Liver (tissue), 9 donors: ENCODE measurements around the gene CBL. TPM values are rescaled to one million over a fixed set of nuclear protein-coding genes. Genes with fewer than 3 reads are reported as not detected.

Experiments
- DNase-seq: peaks from one replicate; pipeline ENCODE4 v3.0.0-alpha.2; 2017; ENCODE audit warnings: low spot score
- H3K27ac ChIP-seq, 2 donors: one replicate each; pipeline ENCODE4 v1.7.0; 2013; ENCODE audit warnings: inconsistent platforms in 2 of 2, low read length in 2 of 2, control low read depth in 1 of 2, low read depth in 1 of 2, mild to moderate bottlenecking in 1 of 2
- H3K27me3 ChIP-seq, 4 donors: one replicate each; pipeline versions ENCODE4 v1.6.1 to v1.7.0; 2013; ENCODE audit warnings: low read length in 3 of 4, inconsistent platforms in 1 of 4, mild to moderate bottlenecking in 1 of 4, moderate library complexity in 1 of 4; ENCODE audit not compliant: control insufficient read depth in 4 of 4, insufficient read depth in 4 of 4
- H3K36me3 ChIP-seq, 4 donors: one replicate each; pipeline versions ENCODE4 v1.6.1 to v1.7.0; 2013; ENCODE audit warnings: low read length in 3 of 4, mild to moderate bottlenecking in 3 of 4, low read depth in 1 of 4, moderate library complexity in 1 of 4; ENCODE audit not compliant: control insufficient read depth in 4 of 4, insufficient read depth in 3 of 4
- H3K4me1 ChIP-seq, 4 donors: one replicate each; pipeline versions ENCODE4 v1.6.1 to v1.7.0; 2013; ENCODE audit warnings: low read length in 3 of 4, mild to moderate bottlenecking in 3 of 4, moderate library complexity in 1 of 4; ENCODE audit not compliant: control insufficient read depth in 4 of 4, insufficient read depth in 4 of 4
- H3K4me3 ChIP-seq, 3 donors: one replicate each; pipeline versions ENCODE4 v1.6.1 to v1.7.0; 2013; ENCODE audit warnings: low read length in 3 of 3, control low read depth in 1 of 3, low read depth in 1 of 3, mild to moderate bottlenecking in 1 of 3
- H3K9ac ChIP-seq, 2 donors: one replicate each; pipeline ENCODE4 v1.7.0; 2013; ENCODE audit warnings: low read length in 2 of 2, mild to moderate bottlenecking in 2 of 2, moderate library complexity in 2 of 2, control low read depth in 1 of 2, low read depth in 1 of 2
- H3K9me3 ChIP-seq, 4 donors: one replicate each; pipeline versions ENCODE4 v1.6.1 to v1.7.0; 2013; ENCODE audit warnings: low read length in 3 of 4; ENCODE audit not compliant: control insufficient read depth in 4 of 4
- CTCF ChIP-seq: fragments of 150-350 bp; IDR thresholded peaks from 2 replicates; pipeline ENCODE4 v1.5.1; 2017; ENCODE audit warnings: improper control_type of control experiment, low read depth, low read length; ENCODE audit not compliant: missing input control
- EGR1 ChIP-seq, 2 donors: IDR thresholded peaks; 2 replicates each; pipeline ENCODE4 v1.6.1; 2016 to 2018; ENCODE audit warnings: antibody characterized with exemption in 2 of 2, low read depth in 2 of 2
- FOXA1 ChIP-seq: IDR thresholded peaks from 2 replicates; pipeline ENCODE4 v1.6.1; 2016; ENCODE audit warnings: antibody characterized with exemption
- GABPA ChIP-seq, 2 donors: IDR thresholded peaks in 1 of 2; conservative IDR thresholded peaks in 1 of 2; 2 replicates each; pipeline ENCODE4 v1.6.1; 2016; ENCODE audit warnings: antibody characterized with exemption in 2 of 2, mild to moderate bottlenecking in 1 of 2, moderate library complexity in 1 of 2
- HNF4A ChIP-seq, 2 donors: conservative IDR thresholded peaks; 2 replicates each; pipeline ENCODE4 v1.6.1; 2016; ENCODE audit warnings: antibody characterized with exemption in 2 of 2, mild to moderate bottlenecking in 2 of 2
- HNF4G ChIP-seq: IDR thresholded peaks from 2 replicates; pipeline ENCODE4 v1.6.1; 2016; ENCODE audit warnings: antibody characterized with exemption
- JUND ChIP-seq, 2 donors: IDR thresholded peaks; 2 replicates each; pipeline ENCODE4 v1.6.1; 2016; ENCODE audit warnings: antibody characterized with exemption in 2 of 2
- MAX ChIP-seq: IDR thresholded peaks from 2 replicates; pipeline ENCODE4 v1.6.1; 2016; ENCODE audit warnings: antibody characterized with exemption
- NR2F2 ChIP-seq: IDR thresholded peaks from 2 replicates; pipeline ENCODE4 v1.6.1; 2016; ENCODE audit warnings: antibody characterized with exemption
- RAD21 ChIP-seq, 2 donors: IDR thresholded peaks; 2 replicates each; pipeline ENCODE4 v1.6.1; 2016; ENCODE audit warnings: antibody characterized with exemption in 2 of 2, mild to moderate bottlenecking in 2 of 2
- RXRA ChIP-seq, 2 donors: IDR thresholded peaks; 2 replicates each; pipeline ENCODE4 v1.6.1; 2017 to 2018; ENCODE audit warnings: antibody characterized with exemption in 2 of 2, mild to moderate bottlenecking in 1 of 2
- SP1 ChIP-seq: IDR thresholded peaks from 2 replicates; pipeline ENCODE4 v1.6.1; 2018; ENCODE audit warnings: antibody characterized with exemption, mild to moderate bottlenecking
- TAF1 ChIP-seq: conservative IDR thresholded peaks from 2 replicates; pipeline ENCODE4 v1.6.1; 2016; ENCODE audit warnings: antibody characterized with exemption, mild to moderate bottlenecking
- WGBS: extraction: QIAGEN DNeasy Blood & Tissue Kit; methylation state at CpG from one replicate; pipeline ENCODE4 v1.1.7; 2013; 5-methylcytosine and 5-hydroxymethylcytosine counted together
- polyA plus RNA-seq, 2 donors: library from polyadenylated mRNA; stranded (reverse) in 1 of 2; unstranded in 1 of 2; fragments of 200-250 nt in 1 of 2; fragments of >200 nt in 1 of 2; fragmentation: Nextera tagmentation in 1 of 2; extraction: Ambion mirVana in 1 of 2; gene quantifications; one replicate each; pipeline versions ENCODE4 v1.2.1 to v1.2.3, GENCODE V29; 2013 to 2015
- total RNA-seq, 2 donors: library from RNA; depleted of rRNA; stranded (reverse); fragments of >200 nt; gene quantifications; one replicate each; pipeline ENCODE4 v1.2.3, GENCODE V29; 2014
- TF ChIP-seq, protein P1 (sequence below): IDR thresholded peaks from 2 replicates; pipeline ENCODE4 v1.6.1; 2016; ENCODE audit warnings: antibody characterized with exemption, mild to moderate bottlenecking
- donor health status: healthy.
- donor health status: healthy.
- donor health status: healthy.
- donor health status: healthy.
- donor health status: healthy.

The CBL gene
- total and polyA plus RNA-seq, 4 donors: 1.6 to 5.5 (median 3.5) TPM

- TF ChIP-seq, protein P1, sequence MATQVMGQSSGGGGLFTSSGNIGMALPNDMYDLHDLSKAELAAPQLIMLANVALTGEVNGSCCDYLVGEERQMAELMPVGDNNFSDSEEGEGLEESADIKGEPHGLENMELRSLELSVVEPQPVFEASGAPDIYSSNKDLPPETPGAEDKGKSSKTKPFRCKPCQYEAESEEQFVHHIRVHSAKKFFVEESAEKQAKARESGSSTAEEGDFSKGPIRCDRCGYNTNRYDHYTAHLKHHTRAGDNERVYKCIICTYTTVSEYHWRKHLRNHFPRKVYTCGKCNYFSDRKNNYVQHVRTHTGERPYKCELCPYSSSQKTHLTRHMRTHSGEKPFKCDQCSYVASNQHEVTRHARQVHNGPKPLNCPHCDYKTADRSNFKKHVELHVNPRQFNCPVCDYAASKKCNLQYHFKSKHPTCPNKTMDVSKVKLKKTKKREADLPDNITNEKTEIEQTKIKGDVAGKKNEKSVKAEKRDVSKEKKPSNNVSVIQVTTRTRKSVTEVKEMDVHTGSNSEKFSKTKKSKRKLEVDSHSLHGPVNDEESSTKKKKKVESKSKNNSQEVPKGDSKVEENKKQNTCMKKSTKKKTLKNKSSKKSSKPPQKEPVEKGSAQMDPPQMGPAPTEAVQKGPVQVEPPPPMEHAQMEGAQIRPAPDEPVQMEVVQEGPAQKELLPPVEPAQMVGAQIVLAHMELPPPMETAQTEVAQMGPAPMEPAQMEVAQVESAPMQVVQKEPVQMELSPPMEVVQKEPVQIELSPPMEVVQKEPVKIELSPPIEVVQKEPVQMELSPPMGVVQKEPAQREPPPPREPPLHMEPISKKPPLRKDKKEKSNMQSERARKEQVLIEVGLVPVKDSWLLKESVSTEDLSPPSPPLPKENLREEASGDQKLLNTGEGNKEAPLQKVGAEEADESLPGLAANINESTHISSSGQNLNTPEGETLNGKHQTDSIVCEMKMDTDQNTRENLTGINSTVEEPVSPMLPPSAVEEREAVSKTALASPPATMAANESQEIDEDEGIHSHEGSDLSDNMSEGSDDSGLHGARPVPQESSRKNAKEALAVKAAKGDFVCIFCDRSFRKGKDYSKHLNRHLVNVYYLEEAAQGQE: no peak
Observed at GRCh38 chr11:119262668-119263351, 56.7 kb downstream of the CBL start (continued).

DNA sequence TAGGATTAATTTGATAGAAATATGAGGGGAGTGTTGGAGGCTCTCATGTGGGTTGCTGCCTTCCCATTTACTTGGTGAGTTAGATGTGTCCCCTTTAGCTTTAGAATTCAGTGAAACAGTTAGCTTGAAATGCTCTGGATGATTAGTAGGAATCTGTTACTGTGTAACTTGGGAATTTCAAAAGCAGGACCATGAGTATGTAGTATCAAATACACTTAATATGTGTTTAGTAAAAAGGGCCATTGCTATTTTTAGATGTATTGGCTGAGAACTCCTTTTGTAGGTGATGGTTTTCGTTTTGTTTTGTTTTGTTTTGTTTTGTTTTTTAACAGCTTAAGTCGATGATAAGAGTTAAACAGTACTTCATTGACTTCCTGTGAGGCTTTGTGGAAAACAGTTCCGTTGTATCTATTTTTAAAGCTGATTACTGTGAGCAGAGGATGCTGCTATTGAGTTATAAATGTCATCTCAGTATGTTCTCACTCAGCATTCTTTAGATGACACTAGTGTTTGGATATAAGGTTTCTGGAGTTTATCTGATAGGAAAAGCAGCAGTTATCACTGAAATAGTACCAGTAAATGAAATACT is 57.3 kb downstream of the CBL start:
- 38% methylated on average over 3 of the region's 3 CpGs for WGBS
- H3K27me3 ChIP-seq: no peaks in the 10 kb centered on the region
- H3K36me3 ChIP-seq: no peaks in the 10 kb centered on the region
- no peak for DNase-seq
- peak overlapping the region in 1 of 2 donors; percentile 31 for H3K27ac ChIP-seq
- H3K4me1 ChIP-seq: peaks cover 0 to 4% (median under 1%) of the 10 kb centered on the region in 4 donors
- no peak for TF ChIP-seq RXRA (IDR thresholded peaks at IDR 0.05)
- peak in 1 of 2 donors; percentile 5 for TF ChIP-seq RAD21 (IDR thresholded peaks at IDR 0.05)
- H3K4me3 ChIP-seq: no peak overlapping the region
- H3K9me3 ChIP-seq: no peaks in the 10 kb centered on the region
- no peak overlapping the region for H3K9ac ChIP-seq

- Histone ChIP-seq H3K27me3 (no peaks in the 10 kb centered on the region), H3K9ac (no peak overlapping the region), H3K36me3 (no peaks in the 10 kb centered on the region), H3K4me3 (no peak overlapping the region), H3K27ac (no peak overlapping the region), H3K4me1 (peaks cover 0 to 4% (median under 1%) of the 10 kb centered on the region in 4 donors), H3K9me3 (no peaks in the 10 kb centered on the region)
- TF ChIP-seq HNF4G: no peak
- TF ChIP-seq MAX: no peak
- TF ChIP-seq RAD21 (IDR thresholded peaks at IDR 0.05): no peak
- no peak for TF ChIP-seq TAF1
- TF ChIP-seq EGR1 (IDR thresholded peaks at IDR 0.05; ENCODE audit: low read depth in 2 of 2): no peak
- no peak for TF ChIP-seq HNF4A (conservative IDR thresholded peaks at IDR 0.05)
- no peak for TF ChIP-seq JUND (IDR thresholded peaks at IDR 0.05)
- no peak for TF ChIP-seq NR2F2
- DNase-seq: no peak
- WGBS: 94% methylated on average over 3 of the region's 3 CpGs
Observed at GRCh38 chr11:119266063-119266462, 59.9 kb downstream of the CBL start.

GRCh38 chr11:119266517-119267255 is 60.5 kb downstream of the CBL start:
- Histone ChIP-seq H3K9me3 (no peaks in the 10 kb centered on the region), H3K27ac (no peak overlapping the region), H3K4me3 (no peak overlapping the region), H3K4me1 (peaks cover 0 to 4% (median under 1%) of the 10 kb centered on the region in 4 donors), H3K36me3 (no peaks in the 10 kb centered on the region), H3K27me3 (no peaks in the 10 kb centered on the region), H3K9ac (no peak overlapping the region)
- WGBS: 81% methylated on average over 7 of the region's 7 CpGs
- DNase-seq: no peak
- no peak for TF ChIP-seq FOXA1
- TF ChIP-seq HNF4G: no peak
- no peak for TF ChIP-seq CTCF
- TF ChIP-seq NR2F2: peak; percentile 28
- no peak for TF ChIP-seq JUND (IDR thresholded peaks at IDR 0.05)
- no peak for TF ChIP-seq GABPA (IDR thresholded peaks at IDR 0.05 in 1 of 2, conservative IDR thresholded peaks at IDR 0.05 in 1 of 2)
- TF ChIP-seq RXRA (IDR thresholded peaks at IDR 0.05): peak in 1 of 2 donors; percentile 11
- TF ChIP-seq HNF4A (conservative IDR thresholded peaks at IDR 0.05): no peak
- no peak for TF ChIP-seq SP1
- TF ChIP-seq TAF1: no peak
- no peak for TF ChIP-seq RAD21 (IDR thresholded peaks at IDR 0.05)
- no peak for TF ChIP-seq EGR1 (IDR thresholded peaks at IDR 0.05; ENCODE audit: low read depth in 2 of 2)
